Uterus (tissue), 4 donors: ENCODE results near the gene RABGAP1L. TPM values are rescaled to one million over a fixed set of nuclear protein-coding genes. Genes with fewer than 3 reads are reported as not detected.

Experiments
- DNase-seq, 2 donors: peaks; one replicate each; pipeline ENCODE4 v3.0.0-alpha.2; 2019 to 2020
- H3K27ac ChIP-seq, 2 donors: fragments of 200-600 bp; sonication (generic); 1 replicate in 1 of 2; 2 replicates in 1 of 2; pipeline ENCODE4 v1.5.1; 2016 to 2018
- H3K27me3 ChIP-seq, 2 donors: fragments of 200-600 bp; sonication (generic); one replicate each; pipeline ENCODE4 v1.5.1; 2018 to 2019; ENCODE audit warnings: control low read depth in 1 of 2
- H3K36me3 ChIP-seq, 2 donors: fragments of 200-600 bp; sonication (generic); one replicate each; pipeline ENCODE4 v1.5.1; 2019; ENCODE audit warnings: control low read depth in 1 of 2
- H3K4me1 ChIP-seq, 2 donors: fragments of 200-600 bp; sonication (generic); one replicate each; pipeline ENCODE4 v1.5.1; 2018 to 2019; ENCODE audit warnings: control low read depth in 1 of 2
- H3K4me3 ChIP-seq, 2 donors: fragments of 200-600 bp; sonication (generic); 1 replicate in 1 of 2; 2 replicates in 1 of 2; pipeline ENCODE4 v1.5.1; 2018 to 2019; ENCODE audit warnings: mild to moderate bottlenecking in 1 of 2
- H3K9me3 ChIP-seq, 2 donors: fragments of 200-600 bp; sonication (generic); one replicate each; pipeline ENCODE4 v1.5.1; 2019; ENCODE audit warnings: control low read depth in 1 of 2
- CTCF ChIP-seq, 4 experiments: fragments of 200-600 bp in 2 of 4; fragments of 450-650 bp in 2 of 4; sonication (generic) in 2 of 4; IDR thresholded peaks; one replicate each; pipeline ENCODE4 v1.5.1; 2016 to 2019; ENCODE audit warnings: antibody characterized with exemption in 4 of 4, mild to moderate bottlenecking in 2 of 4, moderate library complexity in 1 of 4
- POLR2A ChIP-seq, 2 donors: fragments of 450-650 bp; IDR thresholded peaks; one replicate each; pipeline ENCODE4 v1.6.1; 2016; ENCODE audit warnings: antibody characterized with exemption in 2 of 2, mild to moderate bottlenecking in 1 of 2, moderate library complexity in 1 of 2
- intact Hi-C: fragments of 100-400 bp; cut with DNase I; formaldehyde crosslinking; loops from one replicate; pipeline ENCODE4 v1.15.1; 2023; ENCODE audit warnings: low total_unique reads
- total RNA-seq, 4 donors: library from RNA; depleted of rRNA in 3 of 4; stranded (reverse); fragments of >200 nt in 3 of 4; gene quantifications; one replicate each; pipeline versions ENCODE4 v1.1.0 to v1.2.4, GENCODE V29; 2014 to 2023
- donor health status: DM: yes; HTN: yes; CAD: no.

RABGAP1L gene
- total RNA-seq, 4 donors from 2014 or later, result 19.1 to 93.7 (median 35.1) TPM

DNA sequence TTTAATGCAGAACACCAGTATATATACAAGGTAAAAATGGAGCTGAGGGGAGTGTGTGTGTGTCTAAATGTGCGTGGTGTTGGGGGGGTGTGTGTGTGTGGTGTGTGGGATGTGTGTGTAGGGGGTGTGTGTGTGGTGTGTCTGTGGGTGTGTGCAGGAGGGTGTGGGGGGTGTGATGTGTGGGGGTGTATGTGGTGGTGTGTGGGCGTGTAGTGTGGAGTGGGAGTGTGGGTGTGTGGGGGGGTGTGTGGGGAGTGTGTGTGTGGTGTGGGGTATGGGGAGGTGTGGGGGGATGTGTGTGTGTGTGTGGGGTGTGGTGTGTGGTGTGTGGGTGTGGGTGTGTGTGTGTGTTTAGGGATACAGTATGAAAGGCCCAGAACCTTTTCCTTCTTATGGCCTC is 638.1 kb downstream of the RABGAP1L start:
- Histone ChIP-seq H3K36me3 (no peaks in the 10 kb centered on the region), H3K27ac (no peak overlapping the region), H3K4me3 (no peak overlapping the region), H3K9me3 (no peaks in the 10 kb centered on the region), H3K4me1 (no peaks in the 10 kb centered on the region), H3K27me3 (no peaks in the 10 kb centered on the region)
- intact Hi-C loops, result no loop called here
- TF ChIP-seq CTCF (IDR thresholded peaks at IDR 0.05) (no peak), POLR2A (IDR thresholded peaks at IDR 0.05) (no peak)
- no peak for DNase-seq

GRCh38 chr1:174799136-174799479 is 639.8 kb downstream of the RABGAP1L start:
- no peak for TF ChIP-seq CTCF (IDR thresholded peaks at IDR 0.05)
- TF ChIP-seq POLR2A (IDR thresholded peaks at IDR 0.05), result no peak

GRCh38 chr1:174800216-174800851 is 641.0 kb downstream of the RABGAP1L start:
- Histone ChIP-seq H3K27ac (peak overlapping the region; percentile 55 to 67), H3K4me1 (no peaks in the 10 kb centered on the region), H3K27me3 (no peaks in the 10 kb centered on the region), H3K36me3 (no peaks in the 10 kb centered on the region), H3K9me3 (no peaks in the 10 kb centered on the region), H3K4me3 (peak overlapping the region; percentile 43 to 44)
- DNase-seq, result no peak
- intact Hi-C loops, result no loop called here
- TF ChIP-seq CTCF (IDR thresholded peaks at IDR 0.05), result no peak
- TF ChIP-seq POLR2A (IDR thresholded peaks at IDR 0.05), result no peak

More at GRCh38 chr1:174799136-174799479, 639.8 kb downstream of the RABGAP1L start:
- Histone ChIP-seq H3K36me3 (no peaks in the 10 kb centered on the region), H3K4me3 (peak overlapping the region; percentile 43 to 44), H3K27me3 (no peaks in the 10 kb centered on the region), H3K4me1 (no peaks in the 10 kb centered on the region), H3K9me3 (no peaks in the 10 kb centered on the region), H3K27ac (peak overlapping the region; percentile 55 to 67)
- intact Hi-C loops, result no loop called here
- no peak for DNase-seq

GRCh38 chr1:174800876-174801275 is 641.6 kb downstream of the RABGAP1L start:
- no peaks in the 10 kb centered on the region for H3K36me3 ChIP-seq
- peak overlapping the region; percentile 55 to 67 for H3K27ac ChIP-seq
- no peaks in the 10 kb centered on the region for H3K4me1 ChIP-seq
- DNase-seq, result no peak
- no peaks in the 10 kb centered on the region for H3K27me3 ChIP-seq
- H3K9me3 ChIP-seq, result no peaks in the 10 kb centered on the region
- no peak for TF ChIP-seq CTCF (IDR thresholded peaks at IDR 0.05)
- TF ChIP-seq POLR2A (IDR thresholded peaks at IDR 0.05), result no peak
- peak overlapping the region in 1 of 2 donors; percentile 44 for H3K4me3 ChIP-seq
- intact Hi-C loops, result no loop called here

DNA sequence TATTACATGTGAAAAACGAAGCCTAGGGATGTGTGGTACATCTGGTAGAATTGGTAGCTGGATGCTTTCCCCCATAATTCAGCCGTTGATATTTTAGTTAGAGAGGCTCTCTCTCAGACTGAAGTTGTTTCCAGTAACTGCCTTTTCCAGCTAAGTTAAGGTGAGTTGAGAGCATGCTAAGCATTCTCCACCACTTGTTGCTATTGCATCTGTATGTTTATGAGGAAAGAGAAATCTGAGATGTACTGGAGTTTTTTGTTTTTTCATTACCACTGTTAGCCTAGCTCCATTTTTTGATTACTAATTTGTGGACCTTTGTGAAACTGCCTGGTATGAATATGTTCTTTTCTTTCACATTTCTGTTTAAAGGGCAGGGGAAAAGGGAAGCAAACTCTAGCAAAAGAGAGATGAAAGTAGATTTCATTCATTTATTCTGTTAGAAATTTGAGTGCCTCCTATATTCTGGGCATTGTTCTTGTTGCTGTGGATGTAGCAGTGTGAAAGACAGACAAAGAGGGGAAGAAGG is 650.5 kb downstream of the RABGAP1L start:
- no peaks in the 10 kb centered on the region for H3K36me3 ChIP-seq

More for the DNA sequence above, 650.5 kb downstream of the RABGAP1L start:
- Histone ChIP-seq H3K27me3 (no peaks in the 10 kb centered on the region), H3K4me3 (no peak overlapping the region), H3K4me1 (no peaks in the 10 kb centered on the region), H3K27ac (no peak overlapping the region), H3K9me3 (no peaks in the 10 kb centered on the region)
- no peak for DNase-seq
- TF ChIP-seq POLR2A (IDR thresholded peaks at IDR 0.05) (no peak), CTCF (IDR thresholded peaks at IDR 0.05) (no peak)
- intact Hi-C loops, result no loop called here
